ENCODE results near the gene NRDC. TPM values are rescaled to one million over a fixed set of nuclear protein-coding genes. Genes with fewer than 3 reads are reported as not detected.

The NRDC gene
- total RNA-seq, 4 donors from 2014 or later: 77.0 to 103 (median 77.6) TPM

GRCh38 chr1:51867479-51868232 lies 10.9 kb downstream of the NRDC start:
- TF ChIP-seq, protein P1, sequence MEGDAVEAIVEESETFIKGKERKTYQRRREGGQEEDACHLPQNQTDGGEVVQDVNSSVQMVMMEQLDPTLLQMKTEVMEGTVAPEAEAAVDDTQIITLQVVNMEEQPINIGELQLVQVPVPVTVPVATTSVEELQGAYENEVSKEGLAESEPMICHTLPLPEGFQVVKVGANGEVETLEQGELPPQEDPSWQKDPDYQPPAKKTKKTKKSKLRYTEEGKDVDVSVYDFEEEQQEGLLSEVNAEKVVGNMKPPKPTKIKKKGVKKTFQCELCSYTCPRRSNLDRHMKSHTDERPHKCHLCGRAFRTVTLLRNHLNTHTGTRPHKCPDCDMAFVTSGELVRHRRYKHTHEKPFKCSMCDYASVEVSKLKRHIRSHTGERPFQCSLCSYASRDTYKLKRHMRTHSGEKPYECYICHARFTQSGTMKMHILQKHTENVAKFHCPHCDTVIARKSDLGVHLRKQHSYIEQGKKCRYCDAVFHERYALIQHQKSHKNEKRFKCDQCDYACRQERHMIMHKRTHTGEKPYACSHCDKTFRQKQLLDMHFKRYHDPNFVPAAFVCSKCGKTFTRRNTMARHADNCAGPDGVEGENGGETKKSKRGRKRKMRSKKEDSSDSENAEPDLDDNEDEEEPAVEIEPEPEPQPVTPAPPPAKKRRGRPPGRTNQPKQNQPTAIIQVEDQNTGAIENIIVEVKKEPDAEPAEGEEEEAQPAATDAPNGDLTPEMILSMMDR (IDR thresholded peaks at IDR 0.05): no peak
- DNase-seq (ENCODE audit: low spot score) (no peak), ATAC-seq (ENCODE audit: low FRiP score) (no peak)

DNA sequence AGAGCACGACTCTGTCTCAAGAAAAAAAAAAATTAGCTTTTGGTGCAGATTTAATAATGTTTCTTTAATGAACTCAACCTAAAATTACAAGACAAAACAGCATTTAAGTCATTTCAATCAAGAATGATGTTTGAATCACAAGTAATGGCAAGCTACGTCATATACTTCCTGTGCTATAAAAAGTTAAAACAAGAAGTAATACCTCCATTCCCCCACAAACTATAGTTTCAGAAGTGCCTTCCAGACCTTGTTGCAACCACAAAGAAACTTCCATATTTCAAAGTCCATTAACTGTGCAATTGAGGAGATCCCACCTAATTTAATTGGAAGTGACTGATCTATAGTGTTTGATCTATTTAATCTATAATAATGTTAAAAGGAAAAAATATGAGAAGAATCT lies 15.1 kb downstream of the NRDC start:
- ATAC-seq (ENCODE audit: low FRiP score) (no peak), DNase-seq (ENCODE audit: low spot score) (no peak)
- TF ChIP-seq, protein P1 (IDR thresholded peaks at IDR 0.05): no peak

GRCh38 chr1:51861669-51862068 lies 16.9 kb downstream of the NRDC start:
- TF ChIP-seq, protein P1 (IDR thresholded peaks at IDR 0.05): no peak
- no peak for DNase-seq (ENCODE audit: low spot score)
- ATAC-seq (ENCODE audit: low FRiP score): no peak

GRCh38 chr1:51859735-51860134 lies 18.8 kb downstream of the NRDC start:
- no peak for ATAC-seq (ENCODE audit: low FRiP score)
- no peak for DNase-seq (ENCODE audit: low spot score)
- TF ChIP-seq, protein P1 (IDR thresholded peaks at IDR 0.05): no peak

GRCh38 chr1:51859333-51859732 lies 19.2 kb downstream of the NRDC start:
- no peak for DNase-seq (ENCODE audit: low spot score)
- TF ChIP-seq, protein P1 (IDR thresholded peaks at IDR 0.05): no peak
- ATAC-seq (ENCODE audit: low FRiP score): no peak

DNA sequence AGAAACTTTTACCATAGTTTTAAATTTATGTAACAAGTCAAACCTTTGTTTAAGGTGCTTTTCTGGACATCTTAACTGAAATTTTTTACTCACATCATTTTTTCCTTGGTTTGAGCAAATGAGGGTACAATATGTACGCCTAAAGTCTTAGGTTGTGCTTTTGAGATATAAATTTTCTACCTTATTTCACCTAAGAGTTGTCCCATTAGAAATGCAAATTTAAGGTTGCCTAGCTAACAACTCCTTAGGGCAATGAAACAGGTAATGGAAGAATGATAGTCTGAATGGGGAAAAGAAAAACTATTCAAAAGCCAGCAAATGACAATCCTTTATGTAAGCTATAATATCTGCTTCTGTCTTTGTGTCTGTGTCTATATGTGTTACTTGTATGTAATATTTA lies 19.6 kb downstream of the NRDC start:
- TF ChIP-seq, protein P1 (IDR thresholded peaks at IDR 0.05): no peak

GRCh38 chr1:51856745-51857144 lies 21.8 kb downstream of the NRDC start:
- no peak for ATAC-seq (ENCODE audit: low FRiP score)
- DNase-seq (ENCODE audit: low spot score): no peak
- TF ChIP-seq, protein P1 (IDR thresholded peaks at IDR 0.05): no peak

More for the DNA sequence above, 19.6 kb downstream of the NRDC start:
- DNase-seq (ENCODE audit: low spot score) (no peak), ATAC-seq (ENCODE audit: low FRiP score) (no peak)

Data from omental fat pad (tissue), 4 donors.